Measurements from ENCODE around the gene SORCS2.

The SORCS2 gene

GRCh38 chr4:7365462-7366179 lies 173.3 kb downstream of the SORCS2 start:
- no peak overlapping the region for H3K9ac ChIP-seq (ENCODE audit: low read length)
- no peaks in the 10 kb centered on the region for H3K36me3 ChIP-seq (ENCODE audit: insufficient read depth, low read length)
- H3K4me3 ChIP-seq (ENCODE audit: low read depth, low read length, poor library complexity, severe bottlenecking) = no peak overlapping the region
- no peaks in the 10 kb centered on the region for H4K20me1 ChIP-seq (ENCODE audit: insufficient read depth, low read length)
- no peaks in the 10 kb centered on the region for H3K79me2 ChIP-seq (ENCODE audit: insufficient read depth, low read length)
- H3K27me3 ChIP-seq (ENCODE audit: insufficient read depth, low read length) = no peaks in the 10 kb centered on the region
- H3K4me1 ChIP-seq (ENCODE audit: insufficient read depth, low read length, severe bottlenecking) = no peaks in the 10 kb centered on the region
- no peaks in the 10 kb centered on the region for H3K9me3 ChIP-seq (ENCODE audit: low read length)
- TF ChIP-seq CTCF (IDR thresholded peaks at IDR 0.05; ENCODE audit: low read length) (no peak), EZH2 (IDR thresholded peaks at IDR 0.05; ENCODE audit: borderline replicate concordance, low read length) (no peak)
- H3F3A ChIP-seq (ENCODE audit: insufficient read depth, low read length) = no peaks in the 10 kb centered on the region
- H3K27ac ChIP-seq (ENCODE audit: low read depth, low read length, poor library complexity, severe bottlenecking) = no peak overlapping the region
- H3K4me2 ChIP-seq (ENCODE audit: low read length) = no peak overlapping the region
- no peak overlapping the region for H2AFZ ChIP-seq (ENCODE audit: low read length)
- no peaks in the 10 kb centered on the region for H3K9me2 ChIP-seq (ENCODE audit: low read depth, low read length)

- no peaks in the 10 kb centered on the region for H3K79me2 ChIP-seq (ENCODE audit: insufficient read depth, low read length)
- H3K9ac ChIP-seq (ENCODE audit: low read length) = no peak overlapping the region
- H3K9me2 ChIP-seq (ENCODE audit: low read depth, low read length) = no peaks in the 10 kb centered on the region
- H3K36me3 ChIP-seq (ENCODE audit: insufficient read depth, low read length) = no peaks in the 10 kb centered on the region
- no peak overlapping the region for H3K4me3 ChIP-seq (ENCODE audit: low read depth, low read length, poor library complexity, severe bottlenecking)
- no peak overlapping the region for H3K27ac ChIP-seq (ENCODE audit: low read depth, low read length, poor library complexity, severe bottlenecking)
- no peaks in the 10 kb centered on the region for H3K27me3 ChIP-seq (ENCODE audit: insufficient read depth, low read length)
- H3K4me2 ChIP-seq (ENCODE audit: low read length) = no peak overlapping the region
- no peaks in the 10 kb centered on the region for H3F3A ChIP-seq (ENCODE audit: insufficient read depth, low read length)
- no peaks in the 10 kb centered on the region for H3K4me1 ChIP-seq (ENCODE audit: insufficient read depth, low read length, severe bottlenecking)
- H2AFZ ChIP-seq (ENCODE audit: low read length) = no peak overlapping the region
- no peak for TF ChIP-seq CTCF (IDR thresholded peaks at IDR 0.05; ENCODE audit: low read length)
- no peak for TF ChIP-seq EZH2 (IDR thresholded peaks at IDR 0.05; ENCODE audit: borderline replicate concordance, low read length)
- H3K9me3 ChIP-seq (ENCODE audit: low read length) = no peaks in the 10 kb centered on the region
- H4K20me1 ChIP-seq (ENCODE audit: insufficient read depth, low read length) = no peaks in the 10 kb centered on the region
Observed at GRCh38 chr4:7366180-7366945, 174.0 kb downstream of the SORCS2 start.

GRCh38 chr4:7366954-7367353 lies 174.6 kb downstream of the SORCS2 start:
- Histone ChIP-seq H3K9me2 (ENCODE audit: low read depth, low read length) (no peaks in the 10 kb centered on the region), H3K4me1 (ENCODE audit: insufficient read depth, low read length, severe bottlenecking) (no peaks in the 10 kb centered on the region)
- TF ChIP-seq EZH2 (IDR thresholded peaks at IDR 0.05; ENCODE audit: borderline replicate concordance, low read length) = no peak
- TF ChIP-seq CTCF (IDR thresholded peaks at IDR 0.05; ENCODE audit: low read length) = no peak

More at GRCh38 chr4:7366954-7367353, 174.6 kb downstream of the SORCS2 start:
- Histone ChIP-seq H3K27me3 (ENCODE audit: insufficient read depth, low read length) (no peaks in the 10 kb centered on the region), H2AFZ (ENCODE audit: low read length) (no peak overlapping the region), H4K20me1 (ENCODE audit: insufficient read depth, low read length) (no peaks in the 10 kb centered on the region), H3K9ac (ENCODE audit: low read length) (no peak overlapping the region), H3F3A (ENCODE audit: insufficient read depth, low read length) (no peaks in the 10 kb centered on the region), H3K27ac (ENCODE audit: low read depth, low read length, poor library complexity, severe bottlenecking) (no peak overlapping the region), H3K79me2 (ENCODE audit: insufficient read depth, low read length) (no peaks in the 10 kb centered on the region), H3K4me3 (ENCODE audit: low read depth, low read length, poor library complexity, severe bottlenecking) (no peak overlapping the region), H3K9me3 (ENCODE audit: low read length) (no peaks in the 10 kb centered on the region), H3K36me3 (ENCODE audit: insufficient read depth, low read length) (no peaks in the 10 kb centered on the region), H3K4me2 (ENCODE audit: low read length) (no peak overlapping the region)

Measured in OCI-LY1 (cell line).